ENCODE measurements around the gene NCKAP5L.
"Not testable (repeated sequence)": the region's sequence is repeated elsewhere in the genome, so short reads cannot be mapped to it uniquely, and the experiment has no call there.

NCKAP5L gene

DNA sequence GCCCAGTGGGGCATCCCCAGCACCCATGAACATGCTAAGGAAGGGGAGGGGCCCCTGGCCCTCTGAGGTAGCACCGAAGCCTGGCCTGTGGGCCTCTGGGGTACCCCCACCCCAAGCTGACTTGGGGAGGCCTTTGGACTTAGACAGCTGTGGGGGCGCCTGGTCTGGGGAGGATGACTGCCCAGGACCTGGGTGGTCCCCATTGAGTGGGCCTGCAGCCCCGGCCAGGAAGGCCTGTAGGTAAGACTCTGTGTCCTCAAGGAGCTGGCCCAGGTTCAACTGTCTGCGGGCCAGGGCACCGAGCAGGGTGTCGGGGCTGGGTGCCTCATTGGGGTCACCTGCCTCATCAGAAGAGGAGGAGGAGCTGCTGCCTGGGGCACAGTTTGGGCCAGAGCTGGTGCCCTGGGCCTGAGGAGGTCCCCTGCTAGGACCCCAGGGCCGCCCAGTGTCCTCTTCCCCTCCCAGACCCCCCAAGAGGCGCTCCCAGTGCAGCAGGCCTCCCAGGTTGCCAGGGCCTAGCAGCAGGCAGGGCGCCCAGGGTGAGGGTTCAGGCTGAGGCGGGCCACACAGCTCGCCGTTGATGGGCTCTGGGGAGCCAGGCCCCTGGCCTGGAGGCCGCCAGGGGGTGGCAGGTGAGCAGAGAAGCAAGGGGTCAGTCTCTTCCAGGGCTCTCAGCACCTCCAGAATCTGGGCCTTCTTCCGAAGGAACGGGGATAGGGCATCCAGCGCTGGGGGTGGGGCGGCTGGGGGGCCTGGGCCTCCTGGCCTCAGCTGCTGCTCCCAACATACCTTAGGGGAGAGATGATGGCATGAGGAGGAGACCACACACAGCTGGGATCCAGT, 31.4 kb downstream of the NCKAP5L start:
- DNase-seq, result no peak

DNA sequence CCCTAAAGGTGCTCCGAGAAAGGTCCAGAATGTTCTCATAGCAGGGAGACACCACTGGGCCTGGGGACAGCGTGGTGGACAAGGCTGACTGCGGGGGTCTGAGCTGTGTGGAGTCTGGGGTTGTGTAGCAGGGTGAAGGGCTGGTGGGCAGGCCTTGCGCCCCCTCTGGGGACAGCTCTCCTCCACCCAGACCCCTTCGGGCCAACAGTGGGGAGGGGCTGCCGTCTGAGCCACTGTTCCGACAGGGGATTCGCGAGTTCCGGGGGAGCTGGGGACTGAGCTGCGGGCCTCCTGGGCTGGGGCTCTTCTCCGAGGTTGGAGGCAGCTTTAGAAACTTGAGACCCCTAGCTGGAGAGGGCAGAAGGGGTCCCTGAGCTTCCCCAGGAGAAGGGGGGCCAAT, 32.1 kb downstream of the NCKAP5L start:
- DNase-seq, result no peak

DNA sequence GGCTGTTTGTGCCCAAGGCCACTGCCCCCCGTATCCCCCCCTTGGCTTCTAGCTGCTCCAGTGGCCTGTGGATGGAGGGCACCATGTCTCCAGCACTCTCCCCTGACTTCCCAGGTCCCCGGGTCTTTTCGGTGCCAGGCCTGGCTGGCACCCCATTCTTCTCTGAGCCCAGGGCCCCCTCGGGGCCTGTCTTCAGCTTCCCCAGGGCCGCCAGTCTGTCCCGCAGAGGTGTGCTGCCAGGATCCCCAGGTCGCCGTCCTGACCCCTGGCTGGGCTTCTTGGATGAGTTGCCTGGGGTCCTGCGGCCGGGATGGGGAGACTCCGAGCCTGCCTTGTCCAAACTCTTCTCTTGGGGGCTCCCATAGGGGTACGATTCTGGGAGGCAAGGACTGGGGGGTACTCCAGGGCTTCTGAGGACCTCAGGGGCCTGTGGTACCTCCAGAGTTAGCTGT, 32.5 kb downstream of the NCKAP5L start:
- DNase-seq, result no peak

DNA sequence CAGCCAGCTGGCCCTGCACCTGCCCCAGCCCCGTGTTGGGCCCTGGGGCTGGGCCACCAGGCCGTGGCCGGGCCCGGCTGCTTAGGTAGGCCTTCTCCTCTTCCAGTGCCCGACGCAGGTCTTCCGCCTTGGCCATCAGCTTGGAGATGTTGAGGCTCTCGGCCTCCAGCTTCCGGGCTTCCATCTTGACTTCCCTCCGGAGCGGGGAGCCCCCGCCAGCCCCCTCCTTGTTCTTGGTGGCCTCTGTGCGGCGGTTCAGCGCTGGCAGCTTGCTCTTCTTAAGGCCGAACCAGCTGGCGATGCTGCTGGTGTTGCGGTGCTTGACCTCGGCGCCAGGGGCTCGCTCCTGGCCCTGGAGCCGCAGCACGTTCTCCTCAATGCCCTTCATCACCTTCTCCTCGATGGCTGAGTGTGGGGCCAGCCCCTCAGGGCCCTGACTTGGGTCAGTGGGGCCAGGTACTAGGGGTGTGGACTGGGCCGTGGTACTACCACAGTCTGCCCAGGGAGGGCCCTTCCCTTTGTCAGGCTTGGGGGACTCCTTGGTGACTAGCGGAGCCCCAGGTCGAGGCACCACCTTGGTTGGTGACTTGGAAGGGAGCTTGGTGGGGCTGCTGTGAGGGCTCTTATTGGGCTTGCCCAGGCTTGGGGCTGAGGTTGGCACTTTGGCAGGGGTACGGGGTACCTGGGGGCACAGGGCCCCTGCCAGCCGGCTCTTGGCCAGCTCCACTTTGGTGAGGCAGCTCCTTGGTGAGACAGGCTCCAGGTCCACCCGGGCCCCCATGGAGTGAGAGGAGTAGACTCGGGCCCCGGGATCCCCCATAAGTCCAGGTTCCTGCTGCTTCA, 33.2 kb downstream of the NCKAP5L start:
- no peak for DNase-seq

DNA sequence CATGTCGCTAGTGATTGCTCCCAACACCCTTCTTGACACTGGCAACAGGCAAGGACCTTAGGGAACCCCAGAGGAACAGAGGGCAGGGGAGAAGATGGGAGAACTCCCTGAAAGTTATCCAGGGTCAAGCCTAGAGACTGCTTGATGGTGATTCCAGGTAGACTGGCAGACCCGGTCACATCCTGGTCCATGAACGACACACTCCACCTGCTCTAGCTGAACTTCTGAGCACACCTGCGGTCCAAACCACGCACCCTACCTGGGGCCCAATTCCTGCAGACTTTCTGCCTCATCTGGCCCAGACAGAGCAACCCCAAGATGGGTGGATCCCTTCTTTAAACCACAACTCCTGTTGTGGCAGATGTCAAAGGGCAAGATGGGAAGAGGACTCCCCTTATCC, 34.2 kb downstream of the NCKAP5L start:
- no peak for DNase-seq

DNA sequence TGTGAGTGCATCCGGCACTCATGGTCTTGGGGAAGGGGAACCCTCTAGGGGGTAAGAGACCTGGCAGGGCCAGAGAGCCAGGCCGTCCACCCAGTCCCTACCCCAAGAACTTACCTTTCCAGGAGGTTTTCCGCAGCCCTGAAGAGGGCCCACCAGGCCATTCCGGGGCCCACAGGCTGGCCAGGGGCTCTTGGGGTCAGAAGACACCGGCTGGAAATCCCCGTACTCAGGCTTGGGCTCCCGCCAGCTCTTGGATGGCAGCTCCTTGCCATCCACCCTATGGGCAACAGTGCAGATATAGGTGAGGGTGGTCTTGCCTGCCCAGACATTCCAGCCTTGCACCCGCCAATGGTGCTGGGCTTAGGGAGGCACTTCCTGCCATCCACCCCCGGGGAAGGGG, 34.6 kb downstream of the NCKAP5L start:
- no peak for DNase-seq

DNA sequence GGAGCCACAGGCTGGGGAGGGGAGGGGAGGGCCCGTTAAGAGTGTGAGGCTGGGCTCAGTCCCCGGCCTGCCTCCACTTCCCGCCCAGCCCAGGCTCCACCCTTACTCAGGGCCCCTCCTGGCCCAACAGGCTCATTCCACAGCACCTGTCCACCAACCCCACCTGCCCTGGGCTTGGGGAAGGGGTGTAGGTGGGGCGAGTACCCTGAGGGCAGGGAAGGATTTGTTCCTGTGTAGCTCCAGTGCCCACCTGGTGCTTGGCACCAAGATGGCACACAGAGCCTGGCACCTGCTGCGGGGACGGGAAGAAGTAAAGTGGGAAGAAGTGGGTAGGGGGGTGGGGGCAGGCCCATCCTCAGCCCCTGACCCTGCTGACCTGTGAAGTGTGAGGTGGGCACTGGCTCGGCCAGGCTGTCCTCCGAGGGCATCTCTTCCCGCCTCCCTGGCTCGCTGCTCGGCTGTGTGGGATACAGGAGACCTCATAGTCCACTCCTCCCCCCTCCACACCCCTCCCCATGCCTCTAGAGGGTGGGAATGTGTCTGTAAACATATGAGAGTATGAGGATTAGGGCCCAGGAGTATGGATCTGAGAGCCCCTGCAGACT, 35.1 kb downstream of the NCKAP5L start:
- DNase-seq, result no peak

DNA sequence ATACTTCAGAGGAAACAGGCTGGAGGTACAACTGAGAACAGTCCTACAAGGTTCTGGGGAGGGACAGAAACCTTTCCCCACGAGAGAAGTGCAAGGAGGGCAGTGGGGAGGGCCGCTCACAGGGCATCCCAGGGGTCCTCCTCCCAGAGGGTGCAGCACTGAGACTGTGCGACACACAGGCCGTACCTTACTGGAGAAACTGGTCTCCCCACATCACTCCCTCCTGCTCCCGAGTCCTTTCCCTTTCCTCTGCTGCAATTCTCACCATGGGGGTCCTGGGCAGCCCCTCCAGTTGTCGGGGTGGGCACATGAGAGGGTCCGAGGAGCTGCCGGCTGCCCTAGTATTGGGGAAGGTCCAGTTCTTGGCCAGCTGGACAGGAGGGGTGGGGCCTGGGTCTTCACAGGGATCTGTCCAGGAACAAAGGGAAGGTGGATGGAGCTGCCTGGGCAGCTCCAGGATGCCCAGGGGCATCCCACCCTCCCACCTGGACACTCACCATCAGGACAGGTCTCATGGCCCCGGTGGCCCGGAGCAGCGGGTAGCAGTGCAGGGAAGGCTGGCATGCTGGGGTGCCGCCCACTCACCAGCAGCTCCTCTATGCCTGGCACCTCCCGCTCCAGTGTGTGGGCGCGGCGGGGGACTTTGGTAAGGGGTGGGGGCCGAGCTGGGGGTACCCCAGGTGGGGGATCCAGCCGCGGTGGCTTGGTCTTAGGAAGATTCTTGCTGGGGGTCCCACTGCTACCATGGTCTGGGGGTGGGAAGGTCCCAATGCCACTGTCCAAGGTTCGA, 35.8 kb downstream of the NCKAP5L start:
- DNase-seq, result no peak

DNA sequence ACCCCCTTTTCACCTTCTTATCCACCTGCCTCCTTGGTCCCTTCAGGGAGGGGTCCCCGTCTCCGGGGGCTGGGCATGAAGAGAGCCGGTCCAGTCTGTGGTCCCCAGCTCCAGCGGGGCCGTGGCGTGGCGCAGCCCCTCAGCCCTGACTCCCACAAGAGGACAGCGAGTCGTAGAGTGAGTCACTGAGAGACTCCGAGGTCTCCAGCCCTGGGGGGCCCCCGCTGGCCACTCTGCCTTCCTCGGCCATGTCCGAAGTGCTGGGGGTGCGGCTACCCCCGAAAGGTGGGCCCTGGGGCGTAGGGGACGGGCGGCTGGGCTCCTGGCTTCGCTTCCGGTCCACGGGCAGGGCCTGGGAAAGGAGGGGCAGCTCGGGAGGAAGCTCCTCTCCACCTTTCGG, 36.5 kb downstream of the NCKAP5L start:
- DNase-seq, result no peak

DNA sequence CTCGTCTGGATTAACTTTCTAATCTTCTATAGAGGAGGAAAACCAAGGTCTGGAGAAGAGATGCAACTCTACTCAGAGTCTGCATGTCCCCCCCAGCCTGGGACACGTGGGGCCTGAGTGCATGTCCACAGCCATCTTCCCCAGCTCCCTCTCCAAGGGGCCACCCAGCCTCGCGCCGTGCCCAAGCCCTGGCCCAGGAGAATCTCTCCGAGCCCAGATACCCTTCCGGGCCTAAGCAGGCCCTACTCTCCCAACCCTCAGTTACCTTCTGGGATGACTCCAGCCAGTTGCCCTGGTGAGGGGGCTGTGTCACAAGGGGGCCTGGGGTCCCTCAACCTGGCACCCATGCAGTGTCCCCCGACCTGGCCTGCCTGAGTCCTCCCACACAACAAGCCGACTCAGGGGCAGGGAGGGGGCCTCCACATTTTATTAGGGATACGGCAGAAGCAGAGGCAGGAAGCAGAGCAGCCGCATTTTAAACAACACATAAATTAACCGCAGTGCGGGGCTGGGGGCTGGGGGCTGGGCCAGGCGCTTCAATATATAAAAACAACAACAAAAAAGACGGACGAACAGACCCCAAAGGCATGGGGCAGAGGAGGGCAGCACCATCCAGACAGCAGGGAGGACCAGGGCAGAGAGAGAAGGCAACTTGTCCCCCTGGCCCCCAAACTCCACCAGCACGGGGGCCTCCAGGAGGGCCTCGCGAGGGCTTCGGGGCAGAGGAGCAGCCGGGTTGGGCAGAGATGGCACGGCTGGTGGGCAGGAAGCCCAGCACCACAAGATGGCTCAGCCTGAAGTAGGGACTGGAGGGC, 37.3 kb downstream of the NCKAP5L start:
- DNase-seq, result no peak

DNA sequence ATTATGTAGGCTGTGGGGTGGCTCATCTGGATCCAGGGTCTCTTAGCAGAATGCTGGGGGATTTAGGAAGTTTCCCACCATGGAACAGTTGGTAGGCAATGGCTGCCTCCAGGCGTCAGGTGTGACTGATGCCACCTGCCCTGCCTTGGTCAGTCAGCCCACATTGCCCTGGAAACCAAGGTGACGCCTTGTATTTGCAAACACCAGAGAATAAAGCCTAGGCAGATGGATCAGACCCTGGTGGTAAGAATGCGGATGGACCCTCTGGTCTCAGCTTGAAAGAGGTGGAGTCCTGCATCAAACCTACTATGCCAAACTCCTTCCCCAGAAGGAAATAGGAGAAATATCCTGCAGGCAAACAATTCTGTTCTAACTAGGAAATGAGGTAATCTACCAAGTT, 38.2 kb downstream of the NCKAP5L start:
- no peak for DNase-seq

DNA sequence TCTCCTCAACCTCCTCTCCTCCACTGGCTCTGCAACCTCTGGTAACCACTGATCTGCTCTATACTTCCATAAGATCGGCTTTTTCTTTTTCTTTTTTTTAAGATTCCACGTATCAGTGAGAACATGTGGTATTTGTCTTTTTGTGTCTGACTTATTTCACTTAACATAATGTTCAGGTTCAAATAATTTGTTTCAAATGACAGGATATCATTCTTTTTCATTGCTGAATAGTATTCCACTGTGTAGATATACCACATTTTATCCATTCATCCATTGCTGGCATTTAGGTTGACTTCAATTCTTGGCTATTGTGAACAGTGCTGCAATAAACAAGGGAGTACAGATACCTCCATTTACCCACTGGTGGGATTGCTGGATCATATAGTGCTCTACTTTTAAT, 40.5 kb downstream of the NCKAP5L start:
- no peak for DNase-seq

DNA sequence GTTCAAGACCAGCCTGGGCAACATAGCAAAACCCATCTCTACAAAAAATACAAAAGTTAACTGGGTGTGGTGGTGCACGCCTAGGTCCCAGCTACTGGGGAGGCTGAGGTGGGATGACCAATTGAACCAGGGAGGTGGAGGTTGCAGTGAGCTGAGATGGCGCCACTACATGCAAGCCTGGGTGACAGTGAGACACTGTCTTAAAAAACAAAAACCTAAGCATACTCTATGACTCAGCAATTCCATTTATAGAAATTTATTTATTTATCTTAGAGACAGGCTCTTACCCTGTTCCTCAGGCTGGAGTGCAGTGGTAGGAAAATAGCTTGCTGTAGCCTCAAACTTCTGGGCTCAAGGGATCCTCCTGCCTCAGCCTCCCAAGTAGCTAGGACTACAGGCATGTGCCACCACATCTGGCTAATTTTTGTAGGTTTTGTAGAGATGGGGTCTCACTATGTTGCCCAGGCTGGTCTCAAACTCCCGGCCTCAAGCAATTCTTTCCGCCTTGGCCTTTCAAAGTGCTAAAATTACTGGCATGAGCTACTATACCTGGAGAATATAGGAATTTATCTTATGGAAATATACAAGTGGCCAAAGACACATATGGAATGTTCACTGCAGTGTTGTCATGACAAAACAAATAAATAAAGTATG, 43.3 kb downstream of the NCKAP5L start:
- DNase-seq, result no peak

DNA sequence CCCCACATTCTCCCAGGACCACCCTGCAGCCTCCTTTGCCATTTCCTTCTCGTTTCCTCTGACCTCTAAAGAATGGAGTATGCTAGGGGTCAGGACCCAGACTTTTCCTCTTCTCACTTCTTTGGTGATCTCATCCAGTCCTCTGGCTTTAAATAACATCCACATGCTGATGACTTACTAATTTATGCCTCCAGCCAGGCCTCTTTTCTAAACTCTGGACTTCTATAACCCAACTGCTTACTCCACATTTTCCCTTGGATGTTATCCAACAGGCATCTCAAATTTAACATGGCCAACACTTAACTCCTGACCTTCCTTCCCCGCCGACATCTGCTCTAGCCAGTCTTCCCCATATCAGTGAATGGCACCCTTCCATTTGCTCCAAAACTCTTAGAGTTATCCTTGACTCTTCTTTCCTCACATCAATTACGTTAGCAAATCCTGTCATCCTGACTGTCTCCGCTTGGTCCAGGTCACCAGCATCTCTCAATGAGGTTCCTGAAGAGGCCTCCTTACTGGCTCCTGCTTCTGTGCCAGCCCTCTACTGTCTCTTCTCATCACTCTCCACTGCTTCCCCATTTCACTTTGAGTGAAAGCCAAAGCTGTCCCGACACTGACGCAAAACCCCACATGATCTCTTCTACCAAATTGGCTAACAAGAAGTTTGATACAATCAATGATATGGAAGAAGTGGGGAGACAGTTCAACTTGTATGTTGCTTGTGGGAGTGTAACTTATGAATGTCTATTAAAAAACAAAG, 44.1 kb downstream of the NCKAP5L start:
- peak in 1 of 2 donors; percentile 20 for DNase-seq

DNA sequence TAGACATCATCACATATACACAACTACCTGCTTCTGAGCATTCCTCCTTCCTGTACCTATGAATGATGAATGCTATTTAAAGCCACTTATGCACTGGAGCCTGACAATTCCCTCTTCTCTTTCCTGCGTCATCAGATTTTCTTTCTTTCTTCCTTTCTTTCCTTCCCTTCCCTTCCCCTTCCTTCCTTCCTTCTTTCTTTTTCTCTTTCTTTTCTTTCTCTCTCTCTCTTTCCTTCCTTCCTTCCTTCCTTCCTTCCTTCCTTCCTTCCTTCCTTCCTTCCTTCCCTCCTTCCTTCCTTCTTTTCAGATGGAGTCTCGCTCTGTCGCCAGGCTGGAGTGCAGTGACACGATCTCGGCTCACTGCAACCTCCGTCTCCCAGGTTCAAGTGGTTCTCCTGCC, 47.3 kb downstream of the NCKAP5L start:
- not testable (repeated sequence) for DNase-seq

DNA sequence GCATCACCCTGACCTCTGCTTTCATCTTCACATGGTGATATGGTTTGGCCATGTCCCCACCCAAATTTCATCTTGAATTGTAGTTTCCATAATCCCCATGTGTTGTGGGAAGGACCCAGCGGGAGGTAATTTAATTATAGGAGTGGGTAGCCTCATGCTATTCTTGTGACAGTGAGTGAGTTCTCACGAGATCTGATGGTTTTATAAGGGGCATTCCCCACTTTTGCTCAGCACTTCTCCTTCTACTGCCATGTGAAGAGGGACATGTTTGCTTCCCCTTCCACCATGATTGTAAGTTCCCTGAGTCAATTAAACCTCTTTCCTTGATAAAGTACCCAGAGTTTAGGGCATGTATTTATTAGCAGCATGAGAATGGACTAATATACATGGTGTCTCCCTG, 48.6 kb downstream of the NCKAP5L start:
- no peak for DNase-seq

DNA sequence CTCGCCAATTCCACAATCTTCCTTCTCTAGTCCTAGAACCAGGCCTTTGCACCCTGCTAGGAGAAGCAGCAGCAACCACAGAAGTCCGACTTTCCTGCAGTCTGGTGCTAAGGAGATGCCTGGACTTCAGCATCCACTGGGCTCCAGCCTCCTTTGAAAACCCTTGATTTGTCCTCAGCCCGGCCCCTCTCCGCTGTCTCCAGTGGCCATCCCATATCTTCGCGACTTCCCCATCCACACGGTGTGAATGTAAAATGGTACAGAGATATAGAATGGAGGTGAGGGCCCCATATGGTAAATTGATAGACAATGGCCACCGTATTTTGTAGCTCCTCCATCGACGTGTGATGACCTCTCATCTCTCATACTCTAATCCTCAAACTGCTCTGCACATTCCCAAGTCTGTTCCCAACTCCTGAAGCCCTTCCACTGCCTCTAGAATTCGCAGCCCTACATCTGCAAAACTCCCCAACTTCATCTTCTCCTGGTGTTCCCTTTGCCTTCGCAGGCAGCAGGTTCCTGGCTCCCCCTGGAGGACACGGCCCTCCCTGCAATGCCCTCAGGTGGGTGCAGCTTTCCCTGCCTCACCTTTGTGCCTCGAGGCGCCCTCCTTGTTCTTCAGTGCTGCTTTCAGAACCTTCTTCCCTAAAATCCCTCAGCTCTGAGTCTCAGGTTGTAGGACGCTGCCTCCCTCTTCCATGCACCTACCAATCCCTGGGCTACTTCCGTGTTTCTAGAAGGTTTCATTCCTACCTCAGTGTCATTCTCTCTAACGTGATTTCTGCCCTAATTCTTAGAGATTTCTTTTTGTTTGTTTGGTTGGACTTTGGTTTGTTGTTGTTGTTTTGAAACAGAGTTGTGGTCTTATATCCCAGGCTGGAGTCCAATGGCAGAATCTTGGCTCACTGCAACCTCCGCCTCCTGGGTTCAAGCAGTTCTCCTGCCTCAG, 50.1 kb downstream of the NCKAP5L start:
- peak; percentile 67 to 75 for DNase-seq

DNA sequence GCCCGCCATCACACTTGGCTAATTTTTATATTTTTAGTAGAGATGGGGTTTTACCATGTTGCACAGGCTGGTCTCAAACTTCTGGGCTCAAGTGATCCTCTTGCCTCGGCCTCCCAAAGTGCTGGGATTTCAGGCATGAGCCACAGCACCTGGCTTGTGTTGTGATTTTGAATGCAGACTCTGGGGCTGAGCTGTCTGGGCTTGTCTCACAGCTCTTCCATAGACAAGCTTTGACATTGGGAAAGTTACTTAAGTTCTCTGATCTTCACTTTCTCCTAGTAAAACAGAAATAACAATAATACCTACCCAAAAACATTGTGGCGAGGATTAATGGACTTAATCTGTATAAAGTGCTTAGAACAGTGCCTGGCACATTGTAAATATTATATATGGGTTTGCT, 50.9 kb downstream of the NCKAP5L start:
- DNase-seq, result no peak

DNA sequence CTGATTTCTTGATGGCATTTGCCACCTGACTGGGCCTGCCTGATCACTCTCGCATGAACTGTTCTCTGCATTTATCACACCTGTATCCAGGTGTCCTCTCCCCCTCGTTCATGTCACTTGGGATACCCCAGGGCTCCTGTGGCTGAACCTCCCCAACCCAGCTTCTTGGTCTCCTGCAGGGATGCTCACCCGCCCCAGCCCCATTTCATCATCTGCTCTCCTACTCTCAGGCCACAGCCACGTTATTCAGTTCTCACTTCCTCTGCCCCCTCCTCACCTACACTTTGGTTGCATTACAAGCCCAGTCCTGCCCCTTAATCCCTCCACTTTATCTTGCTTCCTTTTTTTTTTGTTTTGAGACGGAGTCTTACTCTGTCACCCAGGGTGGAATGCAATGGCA, 51.4 kb downstream of the NCKAP5L start:
- DNase-seq, result no peak

All from CD4-positive, alpha-beta T cell treated with Interleukin-1 beta for 1 hour (primary cell).